Fibroblast of lung (primary cell): ENCODE results near the gene NET1.

ENCODE experiments used
- EZH2 ChIP-seq: IDR thresholded peaks from 2 replicates; pipeline ENCODE4 v1.5.1; 2012; ENCODE audit warnings: low read length, control low read depth, mild to moderate bottlenecking; ENCODE audit errors: missing control alignments
- TF ChIP-seq, protein P1 (sequence below), 2 donors: IDR thresholded peaks in 1 of 2; conservative IDR thresholded peaks in 1 of 2; 1 replicate in 1 of 2; 2 replicates in 1 of 2; pipeline ENCODE4 v1.5.1; 2011 to 2012; ENCODE audit warnings: low read length in 2 of 2, control low read depth in 1 of 2, inconsistent platforms in 1 of 2, low read depth in 1 of 2, mild to moderate bottlenecking in 1 of 2

DNA sequence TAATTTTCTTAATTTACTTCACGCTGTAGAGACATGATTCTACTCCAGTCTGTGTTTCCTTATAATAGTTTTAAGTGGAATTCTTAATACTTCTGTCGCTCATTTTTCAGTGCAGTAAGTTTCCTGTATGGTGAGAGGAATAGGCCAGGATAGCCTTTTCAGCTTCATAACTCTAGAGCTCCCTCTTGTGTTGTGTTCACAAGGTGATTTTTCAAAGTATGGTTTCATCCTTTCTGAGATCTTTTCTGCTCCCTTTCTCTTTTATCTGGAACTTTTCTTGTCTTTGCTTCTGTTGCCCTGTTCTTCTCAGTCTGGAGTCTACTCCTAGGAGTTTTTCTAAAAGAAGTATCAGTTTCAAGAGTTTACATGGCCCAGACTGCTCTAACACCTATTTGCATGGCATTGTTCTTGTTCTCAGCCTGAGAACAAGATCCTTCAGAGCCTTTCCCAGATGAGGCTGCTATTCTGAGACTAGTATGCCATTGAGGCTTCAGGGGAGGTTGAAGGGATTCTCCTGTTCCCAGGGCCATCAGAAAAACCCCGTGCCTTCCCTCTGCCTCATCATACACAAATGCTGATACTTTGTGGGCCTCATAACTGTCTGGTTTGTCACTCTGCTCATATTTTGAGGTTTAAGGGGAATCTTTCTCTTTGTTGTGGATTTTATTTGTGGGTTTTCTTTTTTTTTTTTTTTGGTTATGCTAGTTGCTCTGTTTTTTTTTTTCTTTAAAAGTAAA is 21.8 kb downstream of the NET1 start:
- TF ChIP-seq, protein P1, sequence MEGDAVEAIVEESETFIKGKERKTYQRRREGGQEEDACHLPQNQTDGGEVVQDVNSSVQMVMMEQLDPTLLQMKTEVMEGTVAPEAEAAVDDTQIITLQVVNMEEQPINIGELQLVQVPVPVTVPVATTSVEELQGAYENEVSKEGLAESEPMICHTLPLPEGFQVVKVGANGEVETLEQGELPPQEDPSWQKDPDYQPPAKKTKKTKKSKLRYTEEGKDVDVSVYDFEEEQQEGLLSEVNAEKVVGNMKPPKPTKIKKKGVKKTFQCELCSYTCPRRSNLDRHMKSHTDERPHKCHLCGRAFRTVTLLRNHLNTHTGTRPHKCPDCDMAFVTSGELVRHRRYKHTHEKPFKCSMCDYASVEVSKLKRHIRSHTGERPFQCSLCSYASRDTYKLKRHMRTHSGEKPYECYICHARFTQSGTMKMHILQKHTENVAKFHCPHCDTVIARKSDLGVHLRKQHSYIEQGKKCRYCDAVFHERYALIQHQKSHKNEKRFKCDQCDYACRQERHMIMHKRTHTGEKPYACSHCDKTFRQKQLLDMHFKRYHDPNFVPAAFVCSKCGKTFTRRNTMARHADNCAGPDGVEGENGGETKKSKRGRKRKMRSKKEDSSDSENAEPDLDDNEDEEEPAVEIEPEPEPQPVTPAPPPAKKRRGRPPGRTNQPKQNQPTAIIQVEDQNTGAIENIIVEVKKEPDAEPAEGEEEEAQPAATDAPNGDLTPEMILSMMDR (conservative IDR thresholded peaks at IDR 0.05 in 1 of 2, IDR thresholded peaks at IDR 0.05 in 1 of 2; ENCODE audit: low read depth in 1 of 2, low read length in 2 of 2), result peak; percentile 71 to 74
- TF ChIP-seq EZH2, result no peak
